Cardiac muscle cell (in vitro differentiated cells and primary cell): ENCODE measurements around the gene AIG1. TPM values are rescaled to one million over a fixed set of nuclear protein-coding genes. Genes with fewer than 3 reads are reported as not detected.

Source experiments
- DNase-seq, 2 donors: peaks; one replicate each; pipeline versions ENCODE4 v3.0.0 to v3.0.0-alpha.2; 2010 to 2017; ENCODE audit warnings: low read depth in 1 of 2, low spot score in 1 of 2
- H3K27ac ChIP-seq: fragments of 200-600 bp; sonication (generic); 2 replicates; pipeline ENCODE4 v1.5.1; 2016
- H3K27me3 ChIP-seq: fragments of 200-600 bp; sonication (generic); 2 replicates; pipeline ENCODE4 v1.6.0; 2016; ENCODE audit warnings: control low read depth
- H3K36me3 ChIP-seq: fragments of 200-600 bp; sonication (generic); 2 replicates; pipeline ENCODE4 v1.5.1; 2016; ENCODE audit warnings: control low read depth
- H3K4me1 ChIP-seq: fragments of 200-600 bp; sonication (generic); 2 replicates; pipeline ENCODE4 v1.8.1; 2017; ENCODE audit warnings: low read depth, mild to moderate bottlenecking, mixed run types
- H3K4me3 ChIP-seq: fragments of 200-600 bp; sonication (generic); 2 replicates; pipeline ENCODE4 v1.5.1; 2016; ENCODE audit warnings: mild to moderate bottlenecking
- H3K9me3 ChIP-seq: fragments of 200-600 bp; sonication (generic); 2 replicates; pipeline ENCODE4 v1.5.1; 2017; ENCODE audit warnings: low read depth, mild to moderate bottlenecking, control low read depth
- polyA plus RNA-seq: library from polyadenylated mRNA; unstranded; fragments of >200 nt; fragmentation: Nextera tagmentation; extraction: Ambion mirVana; gene quantifications from 2 replicates; pipeline ENCODE4 v1.2.1, GENCODE V29; 2016
- total RNA-seq: library from RNA; depleted of rRNA; stranded (reverse); fragments of >200 nt; gene quantifications from 2 replicates; pipeline ENCODE4 v1.2.3, GENCODE V29; 2016
- TF ChIP-seq, protein P1 (sequence below): IDR thresholded peaks from 2 replicates; pipeline ENCODE4 v1.5.1; 2012; ENCODE audit warnings: low read depth, mild to moderate bottlenecking, low read length

Gene AIG1
- total and polyA plus RNA-seq, 2 experiments from 2014 or later: 35.9 to 55.4 TPM

- H3K4me3 ChIP-seq: no peak overlapping the region
- peak in 1 of 2 donors; percentile 15 for DNase-seq
- no peaks in the 10 kb centered on the region for H3K27me3 ChIP-seq
- no peak overlapping the region for H3K27ac ChIP-seq
- no peaks in the 10 kb centered on the region for H3K4me1 ChIP-seq
- TF ChIP-seq, protein P1, sequence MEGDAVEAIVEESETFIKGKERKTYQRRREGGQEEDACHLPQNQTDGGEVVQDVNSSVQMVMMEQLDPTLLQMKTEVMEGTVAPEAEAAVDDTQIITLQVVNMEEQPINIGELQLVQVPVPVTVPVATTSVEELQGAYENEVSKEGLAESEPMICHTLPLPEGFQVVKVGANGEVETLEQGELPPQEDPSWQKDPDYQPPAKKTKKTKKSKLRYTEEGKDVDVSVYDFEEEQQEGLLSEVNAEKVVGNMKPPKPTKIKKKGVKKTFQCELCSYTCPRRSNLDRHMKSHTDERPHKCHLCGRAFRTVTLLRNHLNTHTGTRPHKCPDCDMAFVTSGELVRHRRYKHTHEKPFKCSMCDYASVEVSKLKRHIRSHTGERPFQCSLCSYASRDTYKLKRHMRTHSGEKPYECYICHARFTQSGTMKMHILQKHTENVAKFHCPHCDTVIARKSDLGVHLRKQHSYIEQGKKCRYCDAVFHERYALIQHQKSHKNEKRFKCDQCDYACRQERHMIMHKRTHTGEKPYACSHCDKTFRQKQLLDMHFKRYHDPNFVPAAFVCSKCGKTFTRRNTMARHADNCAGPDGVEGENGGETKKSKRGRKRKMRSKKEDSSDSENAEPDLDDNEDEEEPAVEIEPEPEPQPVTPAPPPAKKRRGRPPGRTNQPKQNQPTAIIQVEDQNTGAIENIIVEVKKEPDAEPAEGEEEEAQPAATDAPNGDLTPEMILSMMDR: no peak
- no peaks in the 10 kb centered on the region for H3K36me3 ChIP-seq
- H3K9me3 ChIP-seq: no peaks in the 10 kb centered on the region
These were observed 89.1 kb downstream of the AIG1 start for GRCh38 chr6:143149771-143150170.

GRCh38 chr6:143150281-143150680 is 89.6 kb downstream of the AIG1 start:
- Histone ChIP-seq H3K27me3 (no peaks in the 10 kb centered on the region), H3K4me3 (no peak overlapping the region), H3K36me3 (no peaks in the 10 kb centered on the region), H3K9me3 (no peaks in the 10 kb centered on the region), H3K27ac (no peak overlapping the region), H3K4me1 (no peaks in the 10 kb centered on the region)
- TF ChIP-seq, protein P1: no peak
- no peak for DNase-seq

DNA sequence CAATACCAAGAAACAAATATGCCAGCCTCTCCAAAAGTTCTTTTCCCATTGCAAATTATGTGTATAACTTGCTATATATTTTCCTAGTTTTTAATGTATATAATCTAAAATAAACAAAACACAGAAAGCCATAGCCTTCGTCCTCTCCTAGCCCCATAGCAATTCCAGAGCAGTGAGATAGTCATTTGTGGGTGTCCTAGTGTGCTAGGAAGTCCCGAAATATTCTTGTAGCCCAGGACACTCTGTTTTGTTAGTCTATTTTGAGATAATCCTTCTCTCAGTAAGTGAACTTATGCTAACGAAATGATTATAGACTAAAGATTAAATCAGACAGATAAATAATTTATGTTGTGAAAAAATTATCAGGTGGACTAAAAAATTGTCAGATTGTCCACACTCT is 90.7 kb downstream of the AIG1 start:
- Histone ChIP-seq H3K9me3 (no peaks in the 10 kb centered on the region), H3K4me1 (no peaks in the 10 kb centered on the region), H3K27me3 (no peaks in the 10 kb centered on the region), H3K4me3 (no peak overlapping the region), H3K27ac (no peak overlapping the region), H3K36me3 (no peaks in the 10 kb centered on the region)
- no peak for DNase-seq
- TF ChIP-seq, protein P1: no peak

GRCh38 chr6:143155681-143156080 is 95.0 kb downstream of the AIG1 start:
- no peak overlapping the region for H3K27ac ChIP-seq
- H3K4me3 ChIP-seq: no peak overlapping the region
- no peak for DNase-seq
- no peaks in the 10 kb centered on the region for H3K36me3 ChIP-seq
- no peaks in the 10 kb centered on the region for H3K9me3 ChIP-seq
- peaks cover 6% of the 10 kb centered on the region for H3K4me1 ChIP-seq
- no peaks in the 10 kb centered on the region for H3K27me3 ChIP-seq
- TF ChIP-seq, protein P1: no peak

DNA sequence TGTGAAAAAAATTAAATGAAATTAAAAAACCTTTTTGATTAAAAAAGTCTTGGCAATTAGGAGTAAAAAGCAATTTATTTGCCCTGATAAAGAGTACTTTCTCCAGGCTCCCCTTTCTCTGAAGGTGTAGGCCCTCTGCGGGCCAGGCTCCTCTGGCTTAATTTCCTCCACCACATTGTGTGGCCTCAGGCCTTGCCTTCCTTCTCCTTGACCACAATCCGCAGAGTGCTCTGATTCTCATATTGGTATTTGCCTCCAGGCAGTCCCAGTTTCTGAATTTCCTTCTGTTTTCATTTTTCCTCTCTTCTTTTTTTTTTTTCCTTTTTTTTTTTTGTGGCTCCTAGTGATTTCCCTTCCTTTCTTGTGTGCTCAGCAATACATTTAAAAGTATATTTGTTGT is 96.4 kb downstream of the AIG1 start:
- H3K36me3 ChIP-seq: no peaks in the 10 kb centered on the region
- H3K27me3 ChIP-seq: no peaks in the 10 kb centered on the region
- H3K4me3 ChIP-seq: no peak overlapping the region
- H3K9me3 ChIP-seq: no peaks in the 10 kb centered on the region
- no peak for DNase-seq
- H3K27ac ChIP-seq: no peak overlapping the region
- TF ChIP-seq, protein P1: no peak
- peaks cover 6% of the 10 kb centered on the region for H3K4me1 ChIP-seq

GRCh38 chr6:143158113-143158581 is 97.5 kb downstream of the AIG1 start:
- no peak overlapping the region for H3K27ac ChIP-seq
- H3K27me3 ChIP-seq: no peaks in the 10 kb centered on the region
- peaks cover 6% of the 10 kb centered on the region for H3K4me1 ChIP-seq
- TF ChIP-seq, protein P1: no peak
- H3K36me3 ChIP-seq: no peaks in the 10 kb centered on the region
- no peak overlapping the region for H3K4me3 ChIP-seq
- no peak for DNase-seq
- no peaks in the 10 kb centered on the region for H3K9me3 ChIP-seq
